CD4-positive, alpha-beta T cell treated with Interleukin-21 for 1 hour (primary cell): ENCODE results near the gene CYB561.

ENCODE experiments used
- DNase-seq: peaks from one replicate; pipeline ENCODE4 v3.0.0-alpha.2; 2020

CYB561 gene

GRCh38 chr17:63405741-63406261, 40.3 kb downstream of the CYB561 start:
- peak; percentile 55 for DNase-seq

GRCh38 chr17:63405020-63405419, 41.1 kb downstream of the CYB561 start:
- no peak for DNase-seq

- no peak for DNase-seq
Measured at GRCh38 chr17:63402431-63403212, 43.5 kb downstream of the CYB561 start.

GRCh38 chr17:63399856-63400255, 46.2 kb downstream of the CYB561 start:
- no peak for DNase-seq

GRCh38 chr17:63399316-63399715, 46.8 kb downstream of the CYB561 start:
- DNase-seq: no peak

- no peak for DNase-seq
Measured at GRCh38 chr17:63398680-63399079, 47.4 kb downstream of the CYB561 start.

GRCh38 chr17:63395075-63395805, 50.9 kb downstream of the CYB561 start:
- no peak for DNase-seq

- DNase-seq: no peak
Measured at GRCh38 chr17:63390090-63390489, 56.0 kb downstream of the CYB561 start.

GRCh38 chr17:63387656-63388340, 58.3 kb downstream of the CYB561 start:
- DNase-seq: no peak

- DNase-seq: no peak
Measured at GRCh38 chr17:63382826-63383225, 63.3 kb downstream of the CYB561 start.
